ENCODE data around the gene FCER2. TPM values are rescaled to one million over a fixed set of nuclear protein-coding genes. Genes with fewer than 3 reads are reported as not detected.

Gene FCER2
- total RNA-seq, 1 experiment from 2014 or later, result not detected

- POLR2A ChIA-PET (ENCODE audit: low non-redundant PET), result no interaction called here
- TF ChIP-seq CTCF (conservative IDR thresholded peaks at IDR 0.05; ENCODE audit: low read depth, low read length) (no peak), EZH2 (IDR thresholded peaks at IDR 0.05; ENCODE audit: borderline replicate concordance, low read depth, low read length, poor library complexity, severe bottlenecking) (no peak)
- Histone ChIP-seq H3K9me3 (ENCODE audit: low read depth, low read length, poor library complexity, severe bottlenecking) (no peaks in the 10 kb centered on the region), H3K36me3 (ENCODE audit: insufficient read depth, low read length, poor library complexity, severe bottlenecking) (no peaks in the 10 kb centered on the region), H3K4me3 (ENCODE audit: low read depth, low read length, poor library complexity, severe bottlenecking) (no peak overlapping the region), H3K27me3 (replicated peaks; ENCODE audit: insufficient read depth, low read depth, low read length, poor library complexity) (no peaks in the 10 kb centered on the region), H3K27ac (ENCODE audit: low read depth, low read length, poor library complexity, severe bottlenecking) (no peak overlapping the region), H3K4me1 (ENCODE audit: insufficient read depth, low read length, poor library complexity, severe bottlenecking) (peaks cover 9% of the 10 kb centered on the region)
- no TSS peak for BruUV-seq (replicated peaks)
- intact Hi-C loops (cut with micrococcal nuclease; ENCODE audit: unreplicated experiment), result no loop called here
- CTCF ChIA-PET, result no interaction called here
- no peak for DNase-seq (ENCODE audit: low spot score)
Observed at GRCh38 chr19:7639863-7640348, 62.0 kb downstream of the FCER2 start.

GRCh38 chr19:7638802-7639465 lies 63.0 kb downstream of the FCER2 start:
- Histone ChIP-seq H3K27ac (ENCODE audit: low read depth, low read length, poor library complexity, severe bottlenecking) (no peak overlapping the region), H3K4me3 (ENCODE audit: low read depth, low read length, poor library complexity, severe bottlenecking) (no peak overlapping the region), H3K27me3 (replicated peaks; ENCODE audit: insufficient read depth, low read depth, low read length, poor library complexity) (no peaks in the 10 kb centered on the region), H3K9me3 (ENCODE audit: low read depth, low read length, poor library complexity, severe bottlenecking) (no peaks in the 10 kb centered on the region), H3K36me3 (ENCODE audit: insufficient read depth, low read length, poor library complexity, severe bottlenecking) (no peaks in the 10 kb centered on the region), H3K4me1 (ENCODE audit: insufficient read depth, low read length, poor library complexity, severe bottlenecking) (peaks cover 9% of the 10 kb centered on the region)
- no TSS peak for BruUV-seq (replicated peaks)
- POLR2A ChIA-PET (ENCODE audit: low non-redundant PET), result no interaction called here
- no peak for DNase-seq (ENCODE audit: low spot score)
- CTCF ChIA-PET, result no interaction called here
- TF ChIP-seq CTCF (conservative IDR thresholded peaks at IDR 0.05; ENCODE audit: low read depth, low read length) (no peak), EZH2 (IDR thresholded peaks at IDR 0.05; ENCODE audit: borderline replicate concordance, low read depth, low read length, poor library complexity, severe bottlenecking) (no peak)
- intact Hi-C loops (cut with micrococcal nuclease; ENCODE audit: unreplicated experiment), result no loop called here

Other genes starting within 250 kb of the FCER2 start
- gene PEX11G, start 213.1 kb downstream of the FCER2 start, total RNA-seq (2021), result 1.1 and 1.9 TPM in 2 replicates
- 44.1 and 48.2 TPM in 2 replicates for gene ZNF358, start 186.0 kb downstream of the FCER2 start, total RNA-seq (2021)
- gene MCOLN1, start 179.5 kb downstream of the FCER2 start, total RNA-seq (2021), result 25.7 and 28.4 TPM in 2 replicates
- 70.4 and 73.9 TPM in 2 replicates for gene PNPLA6, start 166.4 kb downstream of the FCER2 start, total RNA-seq (2021)
- gene CAMSAP3, start 106.3 kb downstream of the FCER2 start, total RNA-seq (2021), result 1.2 and 3.4 TPM in 2 replicates
- gene XAB2, start 72.6 kb downstream of the FCER2 start, total RNA-seq (2021), result 46.8 and 50.4 TPM in 2 replicates
- gene PET100, start 72.3 kb downstream of the FCER2 start, total RNA-seq (2021), result 129 and 130 TPM in 2 replicates
- not detected in 2 replicates for gene PCP2, start 68.4 kb downstream of the FCER2 start, total RNA-seq (2021)
- 49.8 and 60.0 TPM in 2 replicates for gene STXBP2, start 65.0 kb downstream of the FCER2 start, total RNA-seq (2021)
- not detected in 2 replicates for gene RETN, start 33.1 kb downstream of the FCER2 start, total RNA-seq (2021)
- gene MCEMP1, start 25.0 kb downstream of the FCER2 start, total RNA-seq (2021), result 4.0 and 4.1 TPM in 2 replicates
- gene TRAPPC5, start 21.3 kb downstream of the FCER2 start, total RNA-seq (2021), result 105 and 107 TPM in 2 replicates
- not detected in 2 replicates for gene CLEC4G, start 30.0 kb upstream of the FCER2 start, total RNA-seq (2021)
- not detected in 2 replicates for gene CD209, start 45.4 kb upstream of the FCER2 start, total RNA-seq (2021)
- not detected in 2 replicates for gene CLEC4M, start 61.1 kb upstream of the FCER2 start, total RNA-seq (2021)
- 4.8 and 8.8 TPM in 2 replicates for gene EVI5L, start 128.1 kb upstream of the FCER2 start, total RNA-seq (2021)
- 3.3 and 4.9 TPM in 2 replicates for gene PRR36, start 172.3 kb upstream of the FCER2 start, total RNA-seq (2021)
- 0.77 and 0.79 TPM in 2 replicates for gene LRRC8E, start 186.4 kb upstream of the FCER2 start, total RNA-seq (2021)
- 46.1 and 46.7 TPM in 2 replicates for gene MAP2K7, start 201.7 kb upstream of the FCER2 start, total RNA-seq (2021)
- 1.4 and 1.6 TPM in 2 replicates for gene TGFBR3L, start 212.7 kb upstream of the FCER2 start, total RNA-seq (2021)
- 30.2 and 34.4 TPM in 2 replicates for gene SNAPC2, start 218.2 kb upstream of the FCER2 start, total RNA-seq (2021)
- 71.7 and 85.5 TPM in 2 replicates for gene CTXN1, start 224.0 kb upstream of the FCER2 start, total RNA-seq (2021)
- 153 and 169 TPM in 2 replicates for gene TIMM44, start 241.5 kb upstream of the FCER2 start, total RNA-seq (2021)